ENCODE measurements around the gene TUBGCP6.

DNA sequence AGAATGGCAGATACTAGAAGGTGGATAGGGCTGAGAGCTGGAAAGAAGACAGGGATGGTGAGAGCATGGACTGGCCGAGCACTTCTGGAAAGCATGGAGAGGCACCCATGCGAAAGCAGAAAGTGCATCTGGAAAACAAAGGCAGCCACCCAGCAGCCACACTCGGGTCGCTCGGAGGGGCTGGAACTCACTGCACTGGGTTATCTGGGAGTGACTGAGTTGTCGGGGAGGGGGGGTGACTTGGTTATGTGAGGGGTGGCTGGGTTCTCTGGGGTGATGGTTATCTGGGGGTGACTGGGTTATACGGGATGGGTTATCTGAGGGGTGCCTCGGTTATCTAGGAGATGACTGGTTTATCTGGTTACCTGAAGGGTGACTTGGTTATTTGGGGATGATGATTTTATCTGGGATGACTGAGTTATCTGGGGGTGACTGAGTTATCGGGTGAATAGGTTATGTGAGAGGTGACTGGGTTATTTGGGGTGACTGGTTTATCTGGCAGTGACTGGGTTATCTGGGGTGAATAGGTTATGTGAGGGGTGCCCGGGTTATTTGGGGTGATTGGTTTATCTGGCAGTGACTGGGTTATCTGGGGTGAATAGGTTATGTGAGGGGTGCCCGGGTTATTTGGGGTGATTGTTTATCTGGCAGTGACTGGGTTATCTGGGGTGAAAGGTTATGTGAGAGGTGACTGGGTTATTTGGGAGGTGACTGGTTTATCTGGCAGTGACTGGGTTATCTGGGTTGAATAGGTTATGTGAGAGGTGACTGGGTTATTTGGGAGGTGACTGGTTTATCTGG, 76.9 kb downstream of the TUBGCP6 start:
- no peak for TF ChIP-seq POLR2A (IDR thresholded peaks at IDR 0.05; ENCODE audit: low read length)
- TF ChIP-seq GATA1 (IDR thresholded peaks at IDR 0.05; ENCODE audit: low read depth, low read length) = no peak
